ENCODE results near the gene PKD1.

Gene PKD1

DNA sequence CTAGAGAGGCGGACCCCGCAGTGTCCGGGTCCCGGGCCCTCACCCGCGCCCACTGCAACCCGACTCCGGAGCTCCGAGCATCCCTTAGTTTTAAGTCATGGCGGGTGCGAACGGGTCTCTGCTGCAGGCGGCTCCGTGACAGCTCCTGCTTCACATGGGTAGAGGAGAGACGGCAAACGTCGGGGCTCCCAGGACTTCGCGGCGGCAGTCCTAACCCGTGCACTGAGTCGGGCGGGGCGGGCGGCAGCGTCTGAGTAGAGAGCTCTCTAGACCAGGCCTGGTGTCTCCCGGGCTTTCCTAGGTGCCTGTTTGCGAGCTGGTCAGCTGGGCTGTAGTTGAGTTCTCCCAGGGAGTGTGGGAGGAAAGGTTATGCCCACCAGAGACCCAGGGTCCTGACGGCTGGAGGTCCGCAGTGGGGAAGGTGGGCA lies 87.6 kb downstream of the PKD1 start:
- DNase-seq (ENCODE audit: low read depth in 3 of 3) = no peak

DNA sequence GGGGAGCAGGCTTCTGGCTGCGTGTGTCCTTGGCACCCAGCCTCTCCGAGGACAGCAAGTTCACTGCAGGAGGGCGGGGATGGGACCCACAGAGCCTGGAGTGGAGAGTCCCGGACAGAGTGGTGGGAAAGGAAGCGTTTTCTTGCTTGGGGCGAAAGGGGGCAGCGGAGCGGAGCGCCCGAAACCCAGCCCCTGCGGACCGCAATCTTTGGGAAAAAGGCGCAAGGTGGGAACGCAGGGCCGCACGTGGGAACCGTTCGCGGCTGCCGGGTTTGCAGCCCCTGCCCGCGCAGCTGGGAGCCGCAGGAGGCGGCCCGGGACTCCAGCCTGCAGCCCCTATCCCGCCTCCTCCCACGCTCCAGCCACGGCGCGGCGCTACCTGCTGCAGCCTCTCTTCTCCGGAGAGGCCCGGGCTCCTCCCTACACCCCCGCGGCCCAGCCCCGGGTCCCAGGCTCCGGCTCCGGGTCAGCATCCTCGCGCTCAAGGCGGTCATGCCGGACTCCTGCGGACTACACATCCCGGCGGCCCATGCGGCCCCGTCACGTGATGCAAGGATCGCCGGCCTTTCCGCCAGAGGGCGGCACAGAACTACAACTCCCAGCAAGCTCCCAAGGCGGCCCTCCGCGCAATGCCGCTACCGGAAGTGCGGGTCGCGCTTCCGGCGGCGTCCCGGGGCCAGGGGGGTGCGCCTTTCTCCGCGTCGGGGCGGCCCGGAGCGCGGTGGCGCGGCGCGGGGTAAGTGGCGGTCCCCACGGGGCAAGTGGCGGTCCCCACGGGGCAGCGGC lies 88.2 kb downstream of the PKD1 start, which contains the start of the genes NTHL1 and TSC2:
TSS of gene NTHL1 (minus strand) at position 505 of the 786 bp plus-strand sequence. CDS start at position 494, 11 bp downstream.
TSS of gene TSC2 (plus strand) at position 656 of the 786 bp plus-strand sequence. CDS start 631 bp downstream, outside the sequence.
- DNase-seq (ENCODE audit: low read depth in 3 of 3) = peak; percentile 87 to 95 (median 91)

DNA sequence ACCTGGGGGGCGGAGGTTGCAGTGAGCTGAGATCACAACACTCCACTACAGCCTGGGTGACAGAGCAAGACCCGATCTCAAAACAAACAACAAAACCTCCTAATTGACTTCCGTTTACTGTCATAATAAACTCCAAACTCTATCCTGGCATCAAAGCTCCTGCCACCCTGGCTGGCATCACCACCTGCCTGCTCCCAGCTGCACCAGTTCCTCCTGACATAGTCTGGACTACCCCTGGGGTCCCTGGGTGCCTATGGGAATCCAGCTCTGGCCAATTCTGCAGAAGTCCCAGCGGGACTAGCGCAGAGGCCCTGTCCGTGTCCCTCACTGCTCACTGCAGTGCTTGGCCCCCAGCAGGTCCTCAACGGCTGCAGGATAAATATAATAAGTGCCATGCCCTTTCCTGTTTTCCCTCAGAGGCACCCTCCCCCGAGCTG lies 88.8 kb downstream of the PKD1 start:
- DNase-seq (ENCODE audit: low read depth in 3 of 3) = no peak

DNA sequence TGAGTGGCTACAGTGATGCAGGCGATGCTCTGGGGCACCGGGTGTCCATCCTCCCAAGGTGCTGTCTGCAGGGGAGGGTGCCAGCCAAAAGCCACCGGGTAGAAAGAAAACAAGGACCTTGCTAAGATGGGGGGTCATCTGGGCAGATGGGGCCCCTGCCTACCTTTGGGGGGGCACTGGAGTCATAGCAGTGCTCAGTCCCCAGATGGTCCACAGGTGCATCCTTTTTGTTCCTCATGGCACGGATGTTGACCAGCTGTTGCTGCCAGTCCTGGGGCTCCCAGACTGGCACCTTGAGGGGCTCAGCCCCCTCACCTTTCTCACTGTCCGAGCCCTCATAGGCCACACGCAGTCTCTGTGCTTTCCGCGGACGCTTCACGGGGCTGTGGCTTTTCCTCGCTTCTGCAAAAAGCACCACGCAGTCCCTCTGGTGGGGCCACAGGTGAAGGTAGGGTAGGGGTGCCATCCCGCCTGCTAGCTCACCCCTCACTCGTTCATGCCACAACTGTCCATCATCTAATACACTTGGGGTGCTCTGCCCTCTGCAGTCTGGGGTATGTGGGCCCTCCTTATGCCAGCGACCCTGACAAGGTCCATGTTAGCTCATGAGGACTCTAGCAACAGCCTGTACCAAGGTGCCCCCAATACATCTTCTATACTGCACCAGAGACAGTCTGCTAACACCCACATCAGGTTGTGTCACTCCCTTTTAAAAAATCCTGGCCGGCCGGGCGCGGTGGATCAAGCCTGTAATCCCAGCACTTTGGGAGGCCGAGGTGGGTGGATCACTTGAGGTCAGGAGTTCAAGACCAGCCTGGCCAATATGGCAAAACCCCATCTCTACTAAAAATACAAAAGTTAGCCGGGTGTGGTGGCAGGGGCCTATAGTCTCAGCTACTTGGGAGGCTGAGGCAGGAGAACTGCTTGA lies 89.5 kb downstream of the PKD1 start:
- no peak for DNase-seq (ENCODE audit: low read depth in 3 of 3)

DNA sequence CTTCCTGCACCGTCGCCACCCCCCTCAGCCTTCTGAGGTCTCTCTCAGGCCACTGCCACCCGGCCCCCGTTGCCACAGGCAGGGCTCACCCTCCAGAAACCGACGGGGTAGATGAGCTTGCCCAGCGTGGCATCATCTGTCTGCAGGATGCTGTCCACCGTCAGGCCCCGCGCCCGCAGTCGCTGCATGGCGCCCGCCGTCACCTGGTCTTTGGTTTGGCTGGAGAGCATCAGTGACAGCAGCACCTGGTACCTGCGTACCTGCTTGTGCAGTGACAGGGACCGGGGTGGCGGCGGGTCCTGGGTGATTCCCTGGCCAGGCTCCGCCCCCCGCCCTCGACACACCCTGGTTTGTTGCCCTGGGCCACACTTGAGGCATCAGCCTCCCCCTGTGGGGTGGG lies 91.2 kb downstream of the PKD1 start:
- DNase-seq (ENCODE audit: low read depth in 3 of 3) = no peak

DNA sequence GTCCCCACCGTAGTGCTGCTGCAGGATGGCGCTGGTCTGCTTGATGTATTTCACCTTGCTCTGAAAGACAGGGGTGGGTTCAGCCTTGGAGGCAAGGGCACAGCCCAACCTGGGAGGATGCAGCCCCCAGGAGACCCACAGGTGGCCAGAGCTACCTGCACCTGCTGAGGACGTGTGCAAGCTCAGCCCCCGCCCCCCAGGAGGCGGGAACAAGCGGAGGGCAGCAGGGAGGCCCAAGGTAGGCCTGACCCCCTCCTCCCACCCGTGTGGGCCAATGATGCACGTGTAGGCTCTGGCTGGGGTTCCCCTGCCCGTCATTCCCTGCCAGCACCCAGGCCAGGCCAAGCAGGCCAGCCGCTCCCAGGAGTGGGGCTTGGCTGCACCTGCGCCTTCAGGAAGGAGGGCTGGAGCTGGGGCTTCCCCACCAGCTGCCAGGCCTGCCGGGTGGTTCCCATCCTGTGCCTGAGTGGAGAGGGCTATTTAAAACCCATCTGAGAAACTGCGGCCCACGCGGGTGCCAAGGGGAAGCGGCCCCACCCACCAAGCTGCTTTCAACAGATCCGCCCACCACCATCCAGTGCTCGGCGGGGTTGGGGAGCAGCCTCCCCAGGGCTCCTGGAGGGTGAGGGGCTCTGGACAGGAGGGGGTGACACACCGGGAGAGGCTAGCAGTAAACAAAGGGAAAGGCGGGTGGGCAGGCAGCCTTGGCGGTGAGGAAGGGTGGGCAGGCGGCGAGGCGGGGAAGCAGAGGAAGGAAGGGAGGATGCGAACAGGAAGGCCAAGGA lies 91.8 kb downstream of the PKD1 start:
- DNase-seq (ENCODE audit: low read depth in 3 of 3) = no peak

DNA sequence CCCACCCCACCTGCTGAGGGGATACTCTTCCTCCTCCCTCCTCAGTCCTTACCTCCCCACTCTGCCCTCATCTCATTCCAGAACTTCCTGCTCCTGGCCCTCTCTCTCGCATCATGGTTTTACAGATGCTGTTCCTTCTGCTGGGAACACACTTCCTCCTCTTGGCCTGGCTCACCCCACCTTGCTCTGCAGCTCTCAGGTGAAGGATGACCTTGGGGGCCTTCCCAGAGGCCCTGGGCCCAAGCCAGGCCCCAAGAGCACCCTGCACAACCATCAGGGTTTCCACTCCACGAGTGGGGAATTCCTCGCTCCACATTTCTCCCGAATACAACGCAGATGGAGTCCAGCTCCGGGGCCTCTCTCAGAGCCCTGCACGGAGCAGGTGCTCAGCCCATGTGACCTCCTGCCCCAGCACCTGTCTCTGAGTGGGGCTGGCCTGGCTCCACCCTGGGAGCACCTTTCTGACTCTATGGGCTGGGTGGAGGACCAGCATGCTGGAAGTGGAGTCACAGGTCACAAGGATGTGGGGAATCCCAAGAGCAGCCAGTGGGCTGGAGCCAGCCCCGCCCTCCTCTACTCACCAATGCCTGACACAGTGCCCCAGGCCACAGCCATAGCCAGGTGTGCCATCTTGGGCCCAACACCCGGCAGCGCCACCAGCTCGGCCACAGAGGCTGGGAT lies 92.6 kb downstream of the PKD1 start:
- no peak for DNase-seq (ENCODE audit: low read depth in 3 of 3)

DNA sequence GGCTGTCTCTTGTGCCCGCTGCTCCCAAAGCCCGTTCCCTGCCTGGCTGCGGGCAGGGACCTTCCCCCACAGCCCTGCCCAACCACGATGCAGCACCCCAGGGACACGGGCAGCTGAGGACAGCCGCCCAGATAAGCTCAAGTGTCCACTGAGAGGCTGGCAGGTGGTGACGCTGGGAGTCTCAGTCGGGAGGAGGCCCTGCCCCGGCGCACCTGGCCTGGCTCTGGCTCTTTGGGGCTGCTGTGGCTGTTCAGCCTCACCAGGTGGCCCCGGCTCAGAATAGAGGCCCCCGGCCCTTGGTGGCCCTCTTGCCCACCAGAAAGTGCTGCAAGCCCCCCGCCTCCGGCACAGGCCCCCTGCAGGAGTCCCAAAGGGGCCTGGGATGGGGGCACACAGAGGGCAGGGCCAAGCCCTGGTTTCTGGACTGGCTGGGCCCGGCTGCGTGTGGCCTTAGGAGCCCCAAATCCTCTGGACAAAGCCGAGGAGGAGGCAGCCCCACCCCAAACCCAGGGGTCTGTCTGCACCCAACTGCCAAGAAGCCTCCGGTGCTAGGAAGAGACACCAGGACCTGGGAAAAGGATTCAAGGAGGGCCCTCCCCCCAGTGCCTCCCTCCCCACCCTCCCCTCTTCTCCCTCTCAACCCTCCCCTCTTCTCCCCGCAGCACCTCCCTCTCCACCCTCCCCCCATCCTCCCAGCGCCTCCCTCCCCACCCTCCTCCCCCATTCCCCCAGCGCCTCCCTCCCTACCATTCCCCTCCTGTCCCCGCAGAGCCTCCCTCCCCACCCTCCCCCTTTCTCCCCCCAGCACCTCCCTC lies 93.3 kb downstream of the PKD1 start:
- DNase-seq (ENCODE audit: low read depth in 3 of 3) = no peak

DNA sequence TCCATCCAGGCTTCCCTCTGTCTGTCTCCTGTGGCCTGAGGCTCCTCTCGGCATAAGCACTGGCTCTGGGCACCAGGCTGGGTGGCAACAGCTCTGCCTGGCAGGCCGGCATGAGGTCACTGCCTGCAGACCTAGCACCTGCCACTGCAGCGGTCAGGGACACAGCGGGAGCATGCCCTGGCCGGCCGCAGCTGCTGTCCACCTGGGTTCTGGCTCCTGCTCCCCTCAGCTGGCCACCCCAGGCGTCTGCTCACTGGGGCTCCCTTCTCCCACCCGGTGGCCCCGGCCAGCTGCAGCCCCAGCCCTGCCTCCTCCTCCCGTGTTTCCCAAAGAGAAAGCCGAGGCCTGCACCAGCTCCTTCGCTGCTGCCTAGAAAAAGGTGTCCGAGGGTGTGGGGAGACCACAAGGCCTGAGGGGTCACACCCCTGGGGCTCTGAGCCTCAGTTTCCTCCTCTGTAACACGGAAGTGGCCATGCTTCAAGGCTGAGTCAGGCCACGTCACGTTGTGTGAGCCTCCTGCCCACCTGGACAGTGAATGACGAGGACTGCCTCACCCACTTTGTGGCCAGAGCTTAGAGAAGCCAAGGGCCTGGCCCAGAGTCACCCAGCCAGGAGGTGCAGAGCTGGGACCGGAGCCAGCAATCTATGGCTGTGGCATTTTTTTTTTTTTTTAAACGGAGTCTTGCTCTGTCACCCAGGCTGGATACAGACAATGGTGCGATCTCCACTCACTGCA lies 94.7 kb downstream of the PKD1 start:
- DNase-seq (ENCODE audit: low read depth in 3 of 3) = no peak

DNA sequence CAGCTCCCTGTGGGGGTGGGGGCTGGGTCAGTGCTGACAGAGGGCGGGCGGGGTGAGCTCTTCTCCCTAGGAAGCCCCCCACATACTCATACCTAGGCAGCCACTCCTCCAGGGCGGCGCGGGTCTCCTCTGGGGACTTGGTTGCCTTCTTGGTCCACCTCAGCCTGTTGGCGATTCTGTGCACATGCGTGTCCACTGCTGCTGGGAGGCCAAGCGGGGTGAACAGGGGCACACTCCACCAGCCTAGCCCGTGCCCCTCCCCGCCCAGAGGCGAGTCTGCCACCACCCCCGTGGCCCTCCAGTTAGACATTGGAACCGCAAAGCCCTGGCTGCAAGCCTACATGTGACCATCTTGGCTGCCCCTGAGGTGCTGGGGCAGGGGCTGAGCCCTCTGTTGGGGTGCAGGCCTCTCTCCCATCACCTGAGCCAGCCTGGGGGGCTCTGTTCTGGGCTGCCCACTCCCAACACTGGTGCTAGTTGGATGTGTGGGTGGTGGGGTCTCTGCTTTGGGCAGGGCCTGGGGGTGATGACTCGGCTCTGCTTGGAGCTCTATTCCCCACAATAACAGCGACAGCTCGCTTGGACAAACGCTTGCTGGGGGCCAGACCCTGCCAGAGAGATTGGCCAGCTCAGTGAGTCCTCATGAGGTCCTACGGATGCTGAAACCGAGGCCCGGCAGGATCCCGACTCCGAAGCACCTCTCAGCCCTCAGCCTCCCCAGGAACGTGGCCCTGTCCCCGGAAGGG lies 95.5 kb downstream of the PKD1 start:
- DNase-seq (ENCODE audit: low read depth in 3 of 3) = no peak

DNA sequence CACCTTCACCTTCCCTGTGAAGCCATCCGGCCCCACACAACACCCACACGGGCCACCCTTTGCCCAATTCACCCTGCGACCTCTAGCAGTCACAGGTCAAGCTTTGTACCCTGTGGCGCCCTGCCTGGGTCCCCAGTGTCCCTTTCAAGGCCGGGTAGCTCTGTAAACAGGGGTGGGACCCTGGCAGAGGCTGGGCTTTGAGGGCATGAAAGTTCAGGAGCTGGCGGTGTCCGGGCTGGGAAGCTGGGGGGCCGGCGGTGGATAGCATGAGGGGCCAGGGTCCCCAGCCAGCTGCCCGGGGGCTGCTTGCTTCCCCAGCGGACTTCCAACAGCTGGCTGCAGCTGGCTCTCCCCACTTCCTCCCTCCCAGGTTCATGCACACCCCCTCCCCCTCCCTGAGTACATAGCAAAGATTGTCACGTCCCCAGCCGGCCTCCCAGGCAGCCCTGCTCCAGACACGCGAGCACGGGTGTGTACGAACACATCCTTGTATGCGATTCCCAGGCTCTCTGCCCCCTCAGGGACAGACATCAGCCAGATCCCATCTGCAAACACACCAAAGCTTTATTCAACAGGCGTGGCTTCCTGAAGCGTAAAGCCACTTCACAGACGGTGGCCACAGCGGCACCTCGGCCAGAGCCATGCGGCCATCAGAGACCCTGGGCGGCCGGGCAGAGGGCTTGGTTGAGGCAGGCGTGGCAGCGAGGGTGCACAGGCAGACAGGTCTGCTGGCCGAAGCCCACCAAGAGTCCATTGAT lies 96.2 kb downstream of the PKD1 start:
- no peak for DNase-seq (ENCODE audit: low read depth in 3 of 3)

Measured in stimulated activated CD4-positive, alpha-beta T cell treated with anti-CD3 and anti-CD28 coated beads, TNF-alpha, amount 100 ng/mL, for 24 hours (primary cell).